ENCODE measurements around the gene RASA3. TPM values are rescaled to one million over a fixed set of nuclear protein-coding genes. Genes with fewer than 3 reads are reported as not detected.
"Not testable (repeated sequence)": the region's sequence is repeated elsewhere in the genome, so short reads cannot be mapped to it uniquely, and the experiment has no call there.

Gene RASA3
- total RNA-seq, 1 experiment from 2014 or later, result 9.1 TPM

DNA sequence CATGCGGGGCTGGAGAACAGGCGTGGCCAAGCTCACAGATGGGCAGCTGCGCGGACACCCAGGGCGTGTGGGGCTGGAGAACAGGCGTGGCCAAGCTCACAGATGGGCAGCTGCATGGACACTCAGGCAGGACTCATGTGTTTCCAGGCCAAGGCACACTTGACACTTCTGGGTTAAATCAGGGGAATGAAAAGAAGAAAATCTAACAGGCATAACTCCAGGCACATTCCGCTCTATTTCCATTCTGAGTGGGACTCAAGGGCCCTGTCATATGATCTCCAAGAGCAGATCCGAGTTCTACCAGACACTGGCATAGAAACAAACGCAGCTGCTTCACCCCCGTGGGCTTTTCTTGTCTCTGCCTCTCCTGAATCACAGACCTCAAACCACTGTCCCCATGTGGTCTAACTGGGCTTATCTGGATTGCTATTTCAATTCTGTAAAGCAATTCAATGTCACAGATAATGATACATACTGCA lies 141.2 kb downstream of the RASA3 start:
- no peak for DNase-seq (ENCODE audit: unreplicated experiment)
- H3K4me1 Mint-ChIP-seq (ENCODE audit: insufficient read depth, unreplicated experiment), result peaks cover 5% of the 10 kb centered on the region
- TF ChIP-seq, protein P1, sequence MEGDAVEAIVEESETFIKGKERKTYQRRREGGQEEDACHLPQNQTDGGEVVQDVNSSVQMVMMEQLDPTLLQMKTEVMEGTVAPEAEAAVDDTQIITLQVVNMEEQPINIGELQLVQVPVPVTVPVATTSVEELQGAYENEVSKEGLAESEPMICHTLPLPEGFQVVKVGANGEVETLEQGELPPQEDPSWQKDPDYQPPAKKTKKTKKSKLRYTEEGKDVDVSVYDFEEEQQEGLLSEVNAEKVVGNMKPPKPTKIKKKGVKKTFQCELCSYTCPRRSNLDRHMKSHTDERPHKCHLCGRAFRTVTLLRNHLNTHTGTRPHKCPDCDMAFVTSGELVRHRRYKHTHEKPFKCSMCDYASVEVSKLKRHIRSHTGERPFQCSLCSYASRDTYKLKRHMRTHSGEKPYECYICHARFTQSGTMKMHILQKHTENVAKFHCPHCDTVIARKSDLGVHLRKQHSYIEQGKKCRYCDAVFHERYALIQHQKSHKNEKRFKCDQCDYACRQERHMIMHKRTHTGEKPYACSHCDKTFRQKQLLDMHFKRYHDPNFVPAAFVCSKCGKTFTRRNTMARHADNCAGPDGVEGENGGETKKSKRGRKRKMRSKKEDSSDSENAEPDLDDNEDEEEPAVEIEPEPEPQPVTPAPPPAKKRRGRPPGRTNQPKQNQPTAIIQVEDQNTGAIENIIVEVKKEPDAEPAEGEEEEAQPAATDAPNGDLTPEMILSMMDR (IDR thresholded peaks at IDR 0.05; ENCODE audit: unreplicated experiment), result no peak
- H3K4me3 Mint-ChIP-seq (ENCODE audit: unreplicated experiment), result no peak overlapping the region
- H3K27ac Mint-ChIP-seq (ENCODE audit: low read depth, unreplicated experiment), result no peak overlapping the region
- peaks cover 10% of the 10 kb centered on the region for H3K9me3 Mint-ChIP-seq (ENCODE audit: unreplicated experiment)
- H3K27me3 Mint-ChIP-seq (ENCODE audit: insufficient read depth, unreplicated experiment), result no peaks in the 10 kb centered on the region
- CTCF ChIA-PET, result no interaction called here
- POLR2A ChIA-PET, result interaction anchor here (0.7 kb wide), 1 partner anchor 74 kb away, joined by 4 read pairs; no protein-coding TSS in a partner anchor
- intact Hi-C loops (cut with micrococcal nuclease), result no loop called here
- peaks cover 31% of the 10 kb centered on the region for H3K36me3 Mint-ChIP-seq (ENCODE audit: insufficient read depth, unreplicated experiment)
- no TSS peak for BruUV-seq (replicated peaks)

DNA sequence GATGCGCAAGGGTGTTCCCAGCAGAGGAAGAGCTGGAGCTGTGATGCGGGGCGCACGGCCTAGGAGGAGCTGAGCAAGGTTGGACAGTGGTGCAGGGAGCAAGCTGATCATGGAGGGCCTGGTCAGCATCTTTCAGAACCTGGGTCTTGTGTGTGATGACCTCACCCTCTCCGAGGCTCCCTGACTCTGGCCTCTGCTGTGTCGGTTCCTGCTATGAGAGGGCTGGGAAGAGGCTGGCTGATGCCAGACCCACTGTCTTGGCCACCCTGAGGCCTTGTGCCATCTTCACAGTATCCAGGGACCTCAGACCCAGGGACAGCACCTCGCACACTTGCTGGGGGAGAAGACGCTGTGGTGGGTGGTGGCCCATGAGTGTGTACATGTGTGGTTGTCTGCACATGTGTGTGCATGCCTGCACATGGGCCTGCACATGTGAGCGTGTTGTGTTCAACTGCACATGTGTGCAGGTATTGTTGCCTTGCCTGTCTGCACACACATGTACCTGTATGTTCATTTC lies 142.0 kb downstream of the RASA3 start:
- ChIA-PET POLR2A (interaction anchor here (0.7 kb wide), 2 partner anchors 9 to 75 kb away, joined by 3 to 4 read pairs; no protein-coding TSS in a partner anchor), CTCF (no interaction called here)
- intact Hi-C loops (cut with micrococcal nuclease), result no loop called here
- H3K4me3 Mint-ChIP-seq (ENCODE audit: unreplicated experiment), result no peak overlapping the region
- H3K27me3 Mint-ChIP-seq (ENCODE audit: insufficient read depth, unreplicated experiment), result no peaks in the 10 kb centered on the region
- H3K36me3 Mint-ChIP-seq (ENCODE audit: insufficient read depth, unreplicated experiment), result peaks cover 31% of the 10 kb centered on the region
- H3K27ac Mint-ChIP-seq (ENCODE audit: low read depth, unreplicated experiment), result no peak overlapping the region
- no peak for DNase-seq (ENCODE audit: unreplicated experiment)
- TF ChIP-seq, protein P1 (IDR thresholded peaks at IDR 0.05; ENCODE audit: unreplicated experiment), result no peak
- H3K9me3 Mint-ChIP-seq (ENCODE audit: unreplicated experiment), result peaks cover 10% of the 10 kb centered on the region
- peaks cover 5% of the 10 kb centered on the region for H3K4me1 Mint-ChIP-seq (ENCODE audit: insufficient read depth, unreplicated experiment)
- BruUV-seq (replicated peaks), result no TSS peak

DNA sequence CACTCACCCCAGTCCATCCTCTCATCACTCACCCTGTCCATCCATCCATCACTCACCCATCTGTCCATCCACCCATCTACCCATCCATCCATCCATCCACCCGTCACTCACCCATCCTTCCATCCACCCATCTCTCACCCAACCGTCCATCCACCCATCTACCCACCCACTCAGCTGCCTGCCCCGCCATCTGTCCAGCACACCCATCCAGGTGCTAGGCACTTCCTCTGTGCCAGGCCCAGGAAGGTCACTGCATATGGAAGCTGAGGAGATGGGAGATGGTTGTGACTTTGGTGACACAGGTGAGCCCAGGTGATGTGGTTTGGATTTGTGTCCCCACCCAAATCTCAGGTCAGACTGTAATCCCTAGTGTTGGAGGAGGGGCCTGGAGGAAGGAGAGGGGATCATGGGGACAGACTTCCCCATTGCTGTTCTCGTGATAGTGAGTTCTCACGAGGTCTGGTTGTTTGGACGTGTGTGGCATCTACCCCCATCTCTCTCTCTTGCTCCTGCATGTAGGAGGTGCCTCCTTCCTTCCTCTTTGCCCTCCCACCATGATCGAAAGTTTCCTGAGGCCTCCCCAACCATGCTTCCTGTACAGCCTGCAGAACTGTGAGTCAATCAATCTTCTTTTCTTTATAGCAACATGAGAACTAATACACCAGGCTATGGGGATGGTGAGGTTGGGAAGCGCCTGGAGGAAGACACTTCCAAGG lies 142.7 kb downstream of the RASA3 start:
- no peak overlapping the region for H3K27ac Mint-ChIP-seq (ENCODE audit: low read depth, unreplicated experiment)
- peaks cover 31% of the 10 kb centered on the region for H3K36me3 Mint-ChIP-seq (ENCODE audit: insufficient read depth, unreplicated experiment)
- H3K9me3 Mint-ChIP-seq (ENCODE audit: unreplicated experiment), result peaks cover 10% of the 10 kb centered on the region
- H3K27me3 Mint-ChIP-seq (ENCODE audit: insufficient read depth, unreplicated experiment), result no peaks in the 10 kb centered on the region
- intact Hi-C loops (cut with micrococcal nuclease), result no loop called here
- no peak overlapping the region for H3K4me3 Mint-ChIP-seq (ENCODE audit: unreplicated experiment)
- DNase-seq (ENCODE audit: unreplicated experiment), result no peak
- no TSS peak for BruUV-seq (replicated peaks)
- CTCF ChIA-PET, result no interaction called here
- POLR2A ChIA-PET, result interaction anchor here (0.7 kb wide), 1 partner anchor 8 kb away, joined by 3 read pairs; no protein-coding TSS in a partner anchor
- peaks cover 5% of the 10 kb centered on the region for H3K4me1 Mint-ChIP-seq (ENCODE audit: insufficient read depth, unreplicated experiment)
- TF ChIP-seq, protein P1 (IDR thresholded peaks at IDR 0.05; ENCODE audit: unreplicated experiment), result no peak

DNA sequence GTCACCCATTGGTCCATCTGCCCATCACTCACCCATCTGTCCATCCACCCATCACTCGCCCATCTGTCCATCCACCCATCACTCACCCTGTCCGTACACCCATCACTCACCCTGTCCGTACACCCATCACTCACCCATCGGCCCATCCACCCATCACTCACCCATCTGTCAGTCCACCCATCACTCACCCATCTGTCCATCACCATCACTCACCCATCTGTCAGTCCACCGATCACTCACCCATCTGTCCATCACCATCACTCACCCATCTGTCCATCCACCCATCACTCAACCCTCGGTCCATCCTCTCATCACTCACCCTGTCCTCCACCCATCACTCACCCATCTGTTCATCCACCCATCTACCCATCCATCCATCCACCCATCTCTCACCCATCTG lies 143.6 kb downstream of the RASA3 start:
- H3K27ac Mint-ChIP-seq (ENCODE audit: low read depth, unreplicated experiment); POLR2A ChIA-PET; DNase-seq (ENCODE audit: unreplicated experiment); BruUV-seq (replicated peaks); H3K4me3 Mint-ChIP-seq (ENCODE audit: unreplicated experiment); intact Hi-C loops (cut with micrococcal nuclease); H3K27me3 Mint-ChIP-seq (ENCODE audit: insufficient read depth, unreplicated experiment); H3K4me1 Mint-ChIP-seq (ENCODE audit: insufficient read depth, unreplicated experiment); CTCF ChIA-PET: not testable (repeated sequence)
- H3K9me3 Mint-ChIP-seq (ENCODE audit: unreplicated experiment), result peaks cover 10% of the 10 kb centered on the region
- H3K36me3 Mint-ChIP-seq (ENCODE audit: insufficient read depth, unreplicated experiment), result peaks cover 24% of the 10 kb centered on the region

Measured in MCF 10A (cell line).